Activated CD4-positive, alpha-beta T cell treated with anti-CD3 and anti-CD28 coated beads, Interleukin-2, Interleukin-4, amounts not matched to agents 100 ng/mL and 50 ng/mL, durations not matched to agents 16 hours and 8 hours (primary cell): Measurements from ENCODE around the gene KCNMB2.

Experiments
- DNase-seq: peaks from one replicate; pipeline ENCODE4 v3.0.0-alpha.2; 2020; ENCODE audit warnings: low spot score

KCNMB2 gene

DNA sequence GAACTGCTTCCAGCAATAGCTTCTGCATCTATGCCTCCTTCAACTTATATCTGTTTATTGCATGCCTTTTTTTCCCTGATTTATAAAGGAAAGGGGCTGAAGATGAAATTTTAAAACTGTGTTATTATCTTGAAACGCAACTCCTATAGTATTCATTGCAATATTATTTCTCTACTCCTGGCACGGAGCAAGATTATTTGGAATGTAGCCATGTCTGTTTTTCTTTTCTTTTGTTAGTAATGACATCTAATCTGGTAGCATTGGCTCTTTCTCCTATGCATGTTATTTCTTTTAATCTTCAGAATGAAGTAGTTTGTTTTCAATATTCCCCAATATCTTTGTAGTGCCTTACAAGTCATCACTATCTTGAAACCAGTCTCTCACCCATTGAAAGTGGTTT is 33.6 kb downstream of the KCNMB2 start:
- no peak for DNase-seq

DNA sequence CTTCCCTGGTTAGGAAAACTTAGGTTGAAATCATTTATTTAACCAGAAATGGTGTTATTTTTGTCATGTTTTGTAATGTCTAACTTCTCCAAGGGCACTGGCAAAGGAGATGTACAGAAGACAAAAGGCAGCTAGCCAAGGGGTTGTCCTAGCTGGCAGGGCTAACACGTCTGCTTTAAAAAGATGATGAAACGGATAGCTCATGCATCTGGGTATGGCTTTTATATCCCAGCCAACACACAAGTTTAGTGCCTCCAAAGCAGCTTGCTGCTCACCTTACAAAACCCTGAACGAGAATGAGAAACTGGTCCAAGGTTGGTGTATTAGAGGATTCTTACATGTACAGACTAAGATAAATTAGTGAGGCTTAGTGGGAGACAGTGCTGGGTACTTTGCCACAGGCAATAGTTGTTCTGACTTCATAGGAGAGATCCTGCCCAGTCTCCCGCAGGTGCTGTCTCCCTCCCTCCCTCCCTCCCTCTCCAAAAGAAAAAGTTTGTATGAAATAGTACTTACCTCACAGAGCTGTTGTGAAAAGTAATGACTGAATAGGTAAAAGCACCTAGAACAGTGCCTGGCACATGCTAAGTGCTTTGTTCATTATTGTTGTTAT is 47.8 kb downstream of the KCNMB2 start:
- no peak for DNase-seq

DNA sequence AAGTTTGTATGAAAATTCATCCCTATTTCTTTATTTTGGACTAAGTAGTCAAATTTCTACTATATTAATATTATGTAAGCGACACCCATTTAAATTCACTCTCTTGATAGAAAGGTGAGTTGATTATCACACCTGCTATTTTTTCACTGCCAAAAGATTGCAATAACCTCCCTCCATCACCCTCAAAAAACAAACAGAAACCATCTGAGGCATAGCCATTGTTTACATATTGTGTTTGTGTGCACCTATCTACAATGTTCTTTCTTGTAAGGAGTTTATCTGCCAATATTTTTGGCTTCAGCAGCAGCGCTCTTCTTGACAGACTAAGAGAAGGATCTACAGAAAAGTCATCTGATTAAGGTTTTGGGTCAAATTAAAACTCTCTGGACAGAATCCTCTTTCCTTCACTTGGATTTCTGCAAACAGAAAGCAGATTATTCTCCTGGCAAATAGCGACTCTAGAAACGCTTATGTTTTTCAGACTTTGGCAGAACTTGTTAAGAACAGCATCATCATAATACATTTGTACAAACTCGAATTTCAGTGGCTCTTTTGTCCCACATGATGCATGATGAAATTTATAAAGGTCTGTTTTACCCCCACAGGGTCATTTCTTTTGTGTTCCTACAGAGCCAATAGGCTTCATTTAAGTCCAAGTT is 48.6 kb downstream of the KCNMB2 start:
- DNase-seq: no peak

DNA sequence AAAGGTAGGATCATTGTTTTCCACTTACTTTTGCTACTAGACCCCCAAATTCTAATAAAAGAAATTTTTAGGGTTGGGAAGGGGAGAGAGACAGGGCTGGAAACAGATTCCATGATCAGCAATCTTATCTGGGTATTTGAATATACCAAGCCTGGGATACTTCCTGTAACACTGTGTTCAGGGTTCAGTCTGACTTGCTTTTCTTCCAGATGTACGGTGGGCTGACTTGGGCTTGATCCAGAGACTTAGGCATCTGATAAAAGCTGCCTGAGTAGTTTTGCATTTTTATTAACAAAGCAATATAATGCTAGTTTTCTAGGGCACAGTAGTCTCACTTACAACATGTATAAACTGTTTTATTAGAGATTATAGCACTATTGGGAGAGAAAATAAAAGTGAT is 49.2 kb downstream of the KCNMB2 start:
- DNase-seq: no peak

DNA sequence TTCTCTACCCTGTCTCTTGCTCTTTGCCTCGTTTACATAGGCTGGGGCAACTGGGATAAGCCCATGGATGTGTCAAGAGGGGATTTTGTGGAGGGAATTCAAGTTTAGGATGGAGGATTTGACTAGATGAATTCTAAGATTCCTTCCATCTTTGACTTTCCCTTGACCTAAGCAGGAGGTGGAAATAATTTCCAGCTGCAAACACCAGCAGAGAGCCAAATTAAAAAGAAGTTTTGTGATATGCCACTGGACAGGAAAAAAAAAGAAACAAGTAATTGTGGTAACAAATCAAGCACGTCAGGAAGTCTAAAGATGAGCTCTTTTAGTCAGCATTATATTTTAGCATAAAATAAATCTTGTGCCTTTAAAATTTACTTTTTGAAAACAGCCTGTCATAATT is 49.8 kb downstream of the KCNMB2 start:
- no peak for DNase-seq

DNA sequence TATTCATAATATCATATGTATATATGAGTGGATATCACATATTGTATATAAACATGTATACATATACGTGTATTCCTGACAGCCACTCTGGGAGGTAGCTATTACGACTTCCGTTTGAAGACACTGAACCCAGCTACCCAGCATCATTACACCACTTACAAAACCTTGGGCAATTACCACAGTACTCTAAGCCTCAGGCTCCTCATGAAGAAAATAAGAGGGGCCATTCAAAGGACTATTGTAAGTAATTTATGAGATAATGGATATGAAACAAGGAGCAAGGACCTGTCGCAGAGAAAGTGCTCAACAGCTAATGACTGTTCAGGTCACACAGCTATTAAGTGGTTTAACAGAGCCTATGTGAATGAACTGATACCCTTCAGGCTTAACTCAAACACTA is 52.4 kb downstream of the KCNMB2 start:
- no peak for DNase-seq

DNA sequence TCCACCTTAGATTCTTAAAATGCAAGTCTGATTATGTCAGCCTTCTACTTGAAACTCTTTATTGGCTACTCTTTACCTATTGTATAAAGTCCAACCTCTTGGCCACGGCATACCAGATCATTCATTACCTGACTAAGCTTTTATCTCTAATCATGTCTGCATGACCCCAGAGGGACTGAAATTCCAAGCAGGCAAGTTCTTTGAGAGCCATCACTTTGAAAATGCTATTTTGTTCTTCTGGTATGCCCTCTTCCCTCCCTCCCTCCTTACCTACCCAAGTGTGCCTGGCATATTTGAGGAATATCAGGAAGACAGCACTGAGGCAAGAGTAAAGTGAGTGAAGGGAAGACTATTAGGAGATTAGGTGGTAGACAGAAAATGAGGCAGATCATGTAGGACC is 57.5 kb downstream of the KCNMB2 start:
- DNase-seq: no peak

DNA sequence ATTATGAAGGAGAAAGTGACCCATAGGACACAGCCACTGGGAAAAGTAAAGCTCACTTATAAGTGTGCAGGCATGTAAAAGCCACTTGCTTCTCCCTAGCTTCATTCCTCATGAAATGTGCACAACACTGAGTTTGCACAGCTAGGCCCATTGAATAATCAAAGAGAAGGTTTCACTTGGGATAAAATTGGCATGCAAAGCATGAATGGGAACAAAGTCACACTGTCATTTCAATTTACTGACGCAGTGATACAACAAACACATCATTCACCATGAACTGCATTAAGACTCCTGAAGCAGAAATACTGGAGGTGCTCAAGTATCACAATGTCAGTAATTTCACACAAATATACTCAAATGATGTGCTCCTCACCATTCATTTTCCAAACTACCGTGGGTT is 61.1 kb downstream of the KCNMB2 start:
- no peak for DNase-seq

DNA sequence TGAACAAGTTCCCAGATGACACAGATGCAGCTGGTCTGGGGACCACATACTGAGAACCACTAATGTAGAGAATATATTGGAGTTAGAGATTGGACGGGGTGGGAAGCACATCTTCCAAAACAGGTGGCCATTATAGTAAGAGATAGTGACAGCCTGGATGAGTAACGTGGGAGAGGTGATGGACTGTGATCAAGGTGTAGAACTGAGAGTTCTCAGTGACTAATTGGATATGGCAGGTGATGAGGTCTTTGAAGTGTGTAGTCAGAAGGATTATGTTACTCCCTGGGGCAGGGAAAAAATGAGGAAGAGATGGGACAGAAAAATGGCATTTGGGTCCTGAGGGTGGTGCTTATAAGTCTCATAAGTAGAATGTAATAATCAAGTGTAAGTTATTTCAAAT is 66.6 kb downstream of the KCNMB2 start:
- DNase-seq: no peak

DNA sequence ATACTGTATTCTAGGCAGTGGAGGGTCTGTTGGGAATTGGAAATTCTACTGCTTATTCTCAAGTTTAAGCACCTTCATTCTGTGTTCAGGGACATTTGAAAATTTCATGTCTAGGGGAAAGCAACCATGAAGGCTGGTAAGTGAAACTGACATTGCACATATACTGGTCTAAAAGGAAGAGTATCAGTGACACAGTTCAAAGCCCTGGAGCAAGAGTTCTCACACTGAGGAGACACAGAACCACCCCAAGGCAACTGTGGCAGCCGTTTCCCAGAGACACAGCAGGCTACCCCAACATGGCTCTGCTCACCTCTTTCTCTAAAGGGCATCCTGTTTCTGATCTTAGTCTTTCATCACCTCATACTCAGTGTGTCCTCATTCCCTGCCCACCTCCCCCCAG is 67.5 kb downstream of the KCNMB2 start:
- DNase-seq: no peak

DNA sequence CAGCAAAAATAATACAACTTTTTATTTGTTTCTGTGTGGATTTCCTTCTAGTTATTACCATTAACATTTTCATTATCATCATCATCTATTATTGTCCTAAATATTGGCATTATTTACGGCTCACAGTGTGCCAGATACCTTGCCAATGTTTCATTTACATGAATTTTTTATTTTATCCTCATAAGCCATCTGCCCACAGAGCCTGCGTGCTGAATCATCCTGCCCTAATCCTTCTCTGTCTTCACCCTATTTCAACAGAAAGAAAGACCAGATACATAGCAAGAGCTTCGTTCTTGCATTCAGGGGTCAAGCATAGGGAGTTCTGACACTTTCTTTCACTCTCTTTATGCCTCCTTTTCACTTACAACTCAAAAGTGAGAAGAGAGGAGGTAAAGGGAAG is 82.0 kb downstream of the KCNMB2 start:
- DNase-seq: no peak

DNA sequence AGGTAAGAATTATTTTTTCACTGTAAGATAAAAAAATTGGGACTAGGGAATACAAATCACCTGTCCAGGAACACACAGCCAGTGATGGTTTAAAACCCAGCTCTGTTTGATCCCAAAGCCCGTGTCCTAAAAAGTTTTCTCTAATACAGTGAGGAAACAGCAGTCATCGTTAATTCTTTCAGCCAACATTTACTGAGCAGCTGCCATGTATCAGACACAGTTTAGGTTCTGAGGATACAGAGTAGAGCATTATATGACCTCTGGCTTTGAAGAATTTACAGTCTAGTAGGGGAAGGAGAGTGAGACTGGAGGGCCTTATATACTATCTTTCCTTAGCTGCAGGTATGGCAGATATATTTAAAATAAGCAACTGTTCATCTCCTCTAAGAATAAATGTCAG is 82.7 kb downstream of the KCNMB2 start:
- DNase-seq: no peak

DNA sequence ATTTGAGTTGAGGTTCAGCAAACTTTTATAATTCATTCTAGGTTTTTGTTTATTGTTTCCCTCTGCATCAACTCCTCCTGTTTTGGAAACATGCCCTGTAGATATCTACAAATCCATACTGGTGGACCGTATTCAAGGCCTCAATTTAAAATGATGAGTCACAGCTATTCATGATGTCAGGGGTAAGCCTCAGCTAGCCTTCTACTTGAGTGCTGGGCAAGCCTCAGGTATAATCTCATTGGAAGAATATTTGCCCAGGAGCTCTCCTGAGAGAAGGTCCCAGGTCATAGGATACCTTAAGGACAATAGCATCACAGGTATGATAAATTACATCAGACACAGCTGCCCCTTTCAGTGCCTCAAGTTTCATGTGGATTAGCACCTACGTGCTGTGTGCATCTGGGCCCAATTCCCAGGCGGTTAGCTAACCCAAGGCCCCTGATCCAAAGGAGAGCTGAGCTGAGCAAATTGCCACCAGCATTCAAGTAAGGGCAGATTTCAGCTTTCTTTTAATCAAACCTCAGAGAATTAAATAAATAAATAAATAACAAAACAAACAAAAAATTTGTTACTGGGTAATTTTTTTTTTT is 87.5 kb downstream of the KCNMB2 start:
- no peak for DNase-seq

DNA sequence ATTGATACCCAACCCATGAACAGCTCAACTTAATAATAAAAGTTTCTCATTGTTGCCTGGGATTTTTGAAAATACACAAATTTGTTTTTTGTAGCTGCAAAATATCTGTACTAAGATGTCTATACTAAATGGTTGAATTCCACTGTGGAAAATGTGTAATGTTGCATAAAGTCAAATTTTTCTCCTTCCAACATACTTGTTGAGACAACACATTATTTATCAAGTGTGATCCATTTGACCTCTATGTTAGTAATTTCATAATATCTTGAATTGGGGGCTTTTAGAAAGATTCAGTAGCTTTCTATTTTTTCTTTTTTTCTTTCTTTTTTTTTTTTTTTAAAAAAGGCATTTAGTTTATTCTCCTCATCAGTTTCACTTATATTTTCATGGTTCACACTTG is 88.0 kb downstream of the KCNMB2 start:
- no peak for DNase-seq

DNA sequence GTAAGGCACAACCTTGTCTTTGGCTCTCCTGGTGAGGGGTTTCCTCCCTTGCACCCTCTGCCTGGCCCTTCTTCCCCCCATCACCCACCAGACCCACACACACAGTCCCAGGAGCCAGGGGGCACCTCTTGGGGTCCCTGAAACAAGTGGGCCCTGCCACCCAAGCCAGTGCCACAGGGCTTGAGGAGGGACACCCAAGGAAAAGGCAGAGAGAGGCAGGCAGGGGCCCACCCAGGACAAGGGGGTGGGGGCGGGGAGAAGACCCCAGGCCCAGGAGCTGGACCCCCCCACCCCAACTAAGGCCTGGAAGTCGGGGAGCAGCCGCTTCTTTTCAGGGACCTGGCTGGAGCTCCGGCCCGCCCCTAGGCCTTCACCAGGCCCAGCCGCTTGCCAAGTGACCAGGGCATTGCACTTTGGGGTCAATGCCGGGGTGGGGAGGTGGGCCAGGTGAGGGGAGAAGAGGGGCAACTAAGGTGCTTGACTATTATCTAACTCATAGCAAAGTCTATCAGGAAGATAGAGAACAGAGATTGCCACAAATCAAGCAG is 88.9 kb downstream of the KCNMB2 start:
- DNase-seq: no peak

DNA sequence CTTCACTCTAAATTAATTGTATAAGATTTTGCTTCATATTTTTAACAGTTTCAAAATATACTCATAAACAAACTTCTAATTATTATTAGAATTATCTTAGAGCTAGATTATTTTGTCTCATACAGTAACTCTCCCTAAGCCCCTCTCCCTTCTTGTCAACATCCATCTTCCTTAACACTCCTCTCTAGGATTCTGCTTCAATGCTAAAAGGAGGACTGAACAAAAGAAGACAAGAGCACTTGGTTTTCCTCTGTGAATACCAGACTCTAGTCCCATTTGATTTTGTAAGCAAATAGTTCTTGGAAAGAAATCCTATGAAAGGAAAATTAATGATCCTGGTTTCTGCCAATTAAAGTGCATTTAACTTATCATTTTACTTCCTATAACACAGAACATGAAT is 91.8 kb downstream of the KCNMB2 start:
- no peak for DNase-seq

DNA sequence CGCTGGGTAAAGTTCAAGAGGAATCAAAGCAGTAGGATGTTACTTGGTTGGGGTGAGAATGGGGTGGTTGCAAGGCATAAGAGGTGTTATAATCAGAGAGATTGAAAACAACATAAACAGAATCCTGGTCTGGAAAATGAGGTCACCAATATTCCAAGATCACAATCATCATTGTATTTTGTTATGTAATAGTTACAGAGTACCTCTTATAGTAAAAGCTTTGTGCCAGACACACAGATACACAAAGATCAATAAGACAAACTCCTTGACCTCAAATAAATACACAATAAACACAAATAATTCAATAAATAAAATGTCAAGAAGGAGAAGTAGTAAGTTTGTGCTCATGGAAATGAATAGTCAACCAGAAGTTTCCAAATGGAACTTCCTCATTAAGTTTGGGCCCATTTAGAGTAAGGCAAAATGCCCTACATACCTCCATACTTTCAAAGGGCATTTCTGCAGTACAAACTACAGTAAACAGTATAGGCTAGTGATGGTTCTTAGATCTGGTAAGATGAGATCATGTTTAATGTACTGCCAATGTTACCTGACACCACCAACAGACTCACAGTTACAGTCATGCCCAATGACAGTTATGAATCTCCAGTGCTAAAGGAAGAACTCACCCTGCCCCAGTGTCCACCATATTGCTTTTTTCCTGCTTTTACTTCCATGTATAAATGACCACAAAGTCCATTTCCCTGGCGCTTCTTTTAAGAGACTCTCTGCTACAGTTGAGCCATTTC is 93.4 kb downstream of the KCNMB2 start:
- no peak for DNase-seq

DNA sequence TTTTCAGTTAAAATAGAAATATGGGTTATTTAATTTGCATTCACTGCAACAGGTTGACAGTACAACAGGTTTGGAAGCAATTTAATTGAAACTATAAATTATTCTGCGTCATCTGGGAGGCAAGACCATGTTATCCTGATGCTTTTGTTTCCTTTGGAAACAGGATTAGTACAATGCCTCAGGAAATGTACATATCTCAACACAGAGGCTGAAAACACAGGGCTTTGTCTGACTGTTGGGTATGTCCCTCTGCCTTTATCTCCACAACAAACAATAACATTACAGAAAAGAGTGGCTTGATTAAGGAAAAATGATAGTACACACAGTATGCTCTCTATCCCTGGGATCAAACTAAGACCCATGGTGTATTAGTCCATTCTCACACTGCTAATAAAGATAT is 95.7 kb downstream of the KCNMB2 start:
- DNase-seq: no peak

DNA sequence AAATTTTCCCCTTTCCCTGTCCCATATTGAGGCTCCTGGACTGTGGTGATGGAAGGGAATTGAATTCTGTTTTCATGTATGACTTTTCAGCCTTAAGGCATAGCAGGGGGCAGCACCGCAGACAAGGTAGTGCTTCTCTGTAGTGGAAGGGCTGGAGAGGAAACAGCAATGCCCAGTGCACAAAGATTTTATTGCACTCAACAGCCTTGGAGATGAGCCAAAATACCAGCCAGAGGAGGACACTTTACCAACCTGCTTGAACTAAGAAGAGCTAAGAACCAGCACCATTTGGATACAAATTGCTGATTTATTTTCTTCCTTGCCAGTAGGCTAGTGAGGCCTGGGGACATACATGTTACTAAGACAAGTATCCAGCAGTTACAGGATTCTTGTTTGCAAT is 98.7 kb downstream of the KCNMB2 start:
- DNase-seq: no peak

DNA sequence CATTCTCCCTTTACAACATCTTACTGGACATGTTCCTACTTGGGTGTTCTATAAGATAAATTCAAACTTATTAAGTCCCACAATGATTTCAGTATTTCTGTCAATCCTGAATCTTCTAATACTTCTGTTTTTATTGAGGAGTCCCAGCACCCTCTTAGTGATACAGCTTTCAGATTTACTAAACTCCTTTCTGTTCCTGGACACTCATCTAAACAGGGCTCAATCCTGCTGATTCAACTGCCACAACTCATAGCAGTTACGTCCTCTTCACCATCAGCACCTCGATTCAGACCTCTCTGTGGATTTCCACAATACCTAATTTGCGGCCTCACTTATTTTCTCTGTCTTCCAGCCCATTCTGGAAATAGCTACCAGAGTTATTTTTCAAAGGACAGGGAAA is 101.6 kb downstream of the KCNMB2 start:
- no peak for DNase-seq

DNA sequence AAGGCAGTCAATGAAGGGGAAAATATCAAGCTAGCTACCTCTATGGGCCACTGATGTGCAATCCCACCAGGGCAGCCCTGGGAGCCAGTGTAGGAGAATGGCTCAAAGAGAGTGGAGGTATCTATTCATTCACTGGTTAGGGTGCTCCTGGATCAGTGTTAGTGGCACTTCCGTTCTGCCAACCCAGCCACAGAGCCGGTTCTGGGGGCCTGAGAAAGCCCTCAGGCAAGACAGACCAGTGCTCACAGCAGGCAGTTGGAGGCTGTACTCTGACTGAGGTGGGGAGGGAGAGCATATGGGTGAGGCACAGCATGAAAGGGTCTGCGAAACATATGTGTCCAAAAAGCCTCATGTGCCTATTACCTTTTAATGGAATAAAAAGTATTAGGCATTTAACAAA is 109.3 kb downstream of the KCNMB2 start:
- DNase-seq: no peak

DNA sequence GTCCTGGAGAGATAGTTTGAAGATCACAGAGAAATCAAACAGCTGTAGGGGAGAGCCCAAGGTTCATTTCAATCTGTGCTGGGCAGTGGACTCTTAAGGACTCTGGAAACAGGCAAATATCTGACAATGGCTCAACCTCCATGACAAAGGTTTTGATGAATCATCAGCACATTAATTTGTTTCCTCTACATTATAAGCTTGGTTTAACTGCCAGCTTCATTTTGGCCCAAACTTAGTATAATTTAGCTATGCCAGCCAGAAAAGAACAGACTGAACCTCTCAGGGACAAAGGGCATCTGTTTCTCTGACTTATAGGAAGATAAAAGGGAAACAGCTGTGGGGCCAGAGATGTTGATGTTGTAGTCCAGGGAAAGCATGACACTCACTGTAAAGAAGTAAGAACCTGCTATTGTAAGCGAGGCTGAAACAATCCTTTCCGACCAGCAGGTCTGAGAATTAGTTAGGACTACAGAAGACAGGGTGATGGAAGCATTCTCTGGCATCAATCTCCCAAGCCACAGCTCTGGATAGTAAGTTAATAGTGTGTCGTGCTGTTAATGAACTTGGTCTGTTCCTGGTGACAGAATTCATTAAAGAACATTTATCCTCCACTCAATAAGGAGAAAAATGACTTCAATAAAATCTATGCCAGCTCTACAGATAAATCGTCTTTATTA is 110.1 kb downstream of the KCNMB2 start:
- DNase-seq: no peak
